Measurements from ENCODE around the gene RGS19.

DNA sequence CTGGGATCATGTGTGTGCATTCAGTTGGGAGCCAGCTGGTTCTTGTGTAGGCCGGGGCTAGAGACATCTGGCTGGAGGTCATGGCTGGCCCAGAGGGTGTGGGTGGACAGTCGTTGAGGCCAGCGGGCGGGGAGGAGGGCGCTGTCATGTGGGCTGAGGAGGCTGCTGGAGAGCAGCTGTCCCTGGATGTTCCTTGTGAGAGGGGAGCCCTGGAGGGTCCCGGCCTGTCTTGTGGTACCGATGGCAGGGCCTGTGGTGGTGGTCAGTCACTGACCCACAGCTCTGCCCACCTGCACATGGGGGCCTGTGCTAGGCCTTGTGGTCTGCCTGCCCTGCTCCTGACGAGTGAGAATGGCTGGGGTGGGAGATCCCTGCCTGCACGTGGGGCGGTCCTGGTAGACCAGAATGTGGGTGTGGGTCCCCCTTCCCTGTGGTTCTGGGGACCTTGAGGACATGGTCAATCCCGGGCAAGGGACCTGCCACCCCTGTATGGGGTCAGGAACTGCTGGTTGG is 45.3 kb downstream of the RGS19 start:
- TF ChIP-seq, protein P1, sequence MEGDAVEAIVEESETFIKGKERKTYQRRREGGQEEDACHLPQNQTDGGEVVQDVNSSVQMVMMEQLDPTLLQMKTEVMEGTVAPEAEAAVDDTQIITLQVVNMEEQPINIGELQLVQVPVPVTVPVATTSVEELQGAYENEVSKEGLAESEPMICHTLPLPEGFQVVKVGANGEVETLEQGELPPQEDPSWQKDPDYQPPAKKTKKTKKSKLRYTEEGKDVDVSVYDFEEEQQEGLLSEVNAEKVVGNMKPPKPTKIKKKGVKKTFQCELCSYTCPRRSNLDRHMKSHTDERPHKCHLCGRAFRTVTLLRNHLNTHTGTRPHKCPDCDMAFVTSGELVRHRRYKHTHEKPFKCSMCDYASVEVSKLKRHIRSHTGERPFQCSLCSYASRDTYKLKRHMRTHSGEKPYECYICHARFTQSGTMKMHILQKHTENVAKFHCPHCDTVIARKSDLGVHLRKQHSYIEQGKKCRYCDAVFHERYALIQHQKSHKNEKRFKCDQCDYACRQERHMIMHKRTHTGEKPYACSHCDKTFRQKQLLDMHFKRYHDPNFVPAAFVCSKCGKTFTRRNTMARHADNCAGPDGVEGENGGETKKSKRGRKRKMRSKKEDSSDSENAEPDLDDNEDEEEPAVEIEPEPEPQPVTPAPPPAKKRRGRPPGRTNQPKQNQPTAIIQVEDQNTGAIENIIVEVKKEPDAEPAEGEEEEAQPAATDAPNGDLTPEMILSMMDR (IDR thresholded peaks at IDR 0.05): no peak
- TF ChIP-seq POLR2A (IDR thresholded peaks at IDR 0.05): no peak

All from heart left ventricle (tissue), 13 donors.